ENCODE data around the gene ALKBH2.
"Not testable (repeated sequence)": the region's sequence is repeated elsewhere in the genome, so short reads cannot be mapped to it uniquely, and the experiment has no call there.

ALKBH2 gene

GRCh38 chr12:109065154-109065852 lies 28.0 kb downstream of the ALKBH2 start:
- no peak for DNase-seq

- no peak for DNase-seq
Measured at GRCh38 chr12:109064143-109064542, 29.1 kb downstream of the ALKBH2 start.

- no peak for DNase-seq
Measured at GRCh38 chr12:109058773-109059172, 34.5 kb downstream of the ALKBH2 start.

GRCh38 chr12:109057376-109057775 lies 35.9 kb downstream of the ALKBH2 start:
- DNase-seq = no peak

DNA sequence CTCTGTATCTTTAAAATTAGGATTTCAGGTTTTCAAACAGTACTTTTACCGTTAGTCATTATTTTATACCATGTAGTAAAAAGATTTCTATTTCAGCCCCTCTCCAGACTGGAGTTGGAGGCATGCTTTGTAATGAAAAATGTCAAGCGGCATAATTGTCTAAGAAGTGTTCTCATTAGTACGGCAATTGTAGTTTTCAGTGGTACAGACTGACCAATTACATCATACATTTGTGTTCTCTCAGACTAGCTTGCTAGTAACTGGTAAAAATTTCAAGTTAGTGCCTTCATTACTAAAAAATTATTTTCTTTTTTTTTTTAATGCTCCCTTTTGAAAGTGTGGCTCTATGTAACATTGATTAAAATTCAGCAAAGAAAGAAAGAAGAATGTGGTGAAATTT lies 36.4 kb downstream of the ALKBH2 start:
- DNase-seq = no peak

DNA sequence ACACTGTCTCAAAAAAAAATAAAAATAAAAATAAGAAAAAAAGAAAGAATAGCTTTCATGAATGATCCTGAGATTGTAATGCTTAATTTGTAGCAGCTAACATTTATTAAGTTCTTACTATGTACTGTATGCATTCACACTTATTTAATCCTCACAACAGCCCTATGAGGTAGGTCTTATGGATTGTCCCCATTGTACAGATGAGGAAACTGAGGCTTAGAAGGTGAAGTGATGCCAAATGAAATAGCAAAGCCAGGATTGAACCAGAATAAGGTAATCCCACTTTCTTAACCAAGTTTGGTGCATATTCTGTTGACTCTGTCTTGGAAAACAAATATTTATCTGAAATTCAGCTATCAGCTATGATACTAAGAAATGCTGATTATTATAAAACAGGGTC lies 38.8 kb downstream of the ALKBH2 start:
- DNase-seq = no peak

DNA sequence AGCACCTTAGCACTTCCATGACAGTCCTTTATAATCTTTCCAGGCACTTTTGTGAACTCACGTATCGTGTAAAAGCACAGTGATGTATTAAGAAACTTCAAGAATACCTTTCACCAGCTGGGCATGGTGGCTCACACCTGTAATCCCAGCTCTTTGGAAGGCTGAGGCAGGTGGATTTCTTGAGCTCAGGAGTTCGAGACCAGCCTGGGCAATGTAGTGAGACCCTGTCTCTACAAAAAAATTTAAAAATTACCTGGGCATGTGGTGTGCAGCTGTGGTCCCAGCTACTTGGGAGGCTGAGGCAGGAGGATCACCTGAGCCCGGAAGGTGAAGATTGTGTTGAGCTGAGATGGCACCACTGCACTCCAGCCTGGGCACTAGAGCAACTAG lies 39.2 kb downstream of the ALKBH2 start:
- not testable (repeated sequence) for DNase-seq

- DNase-seq = no peak
Measured at GRCh38 chr12:109053382-109054123, 39.7 kb downstream of the ALKBH2 start.

GRCh38 chr12:109052414-109053323 lies 40.6 kb downstream of the ALKBH2 start, which contains the start of gene USP30:
Gene USP30 (plus strand): TSS chr12:109052576. CDS start chr12:109052679, 103 bp downstream.
- peak; percentile 71 for DNase-seq

- DNase-seq = no peak
Measured at GRCh38 chr12:109052097-109052413, 41.2 kb downstream of the ALKBH2 start.

GRCh38 chr12:109049794-109050193 lies 43.5 kb downstream of the ALKBH2 start:
- not testable (repeated sequence) for DNase-seq

GRCh38 chr12:109048706-109049105 lies 44.6 kb downstream of the ALKBH2 start:
- DNase-seq = not testable (repeated sequence)

DNA sequence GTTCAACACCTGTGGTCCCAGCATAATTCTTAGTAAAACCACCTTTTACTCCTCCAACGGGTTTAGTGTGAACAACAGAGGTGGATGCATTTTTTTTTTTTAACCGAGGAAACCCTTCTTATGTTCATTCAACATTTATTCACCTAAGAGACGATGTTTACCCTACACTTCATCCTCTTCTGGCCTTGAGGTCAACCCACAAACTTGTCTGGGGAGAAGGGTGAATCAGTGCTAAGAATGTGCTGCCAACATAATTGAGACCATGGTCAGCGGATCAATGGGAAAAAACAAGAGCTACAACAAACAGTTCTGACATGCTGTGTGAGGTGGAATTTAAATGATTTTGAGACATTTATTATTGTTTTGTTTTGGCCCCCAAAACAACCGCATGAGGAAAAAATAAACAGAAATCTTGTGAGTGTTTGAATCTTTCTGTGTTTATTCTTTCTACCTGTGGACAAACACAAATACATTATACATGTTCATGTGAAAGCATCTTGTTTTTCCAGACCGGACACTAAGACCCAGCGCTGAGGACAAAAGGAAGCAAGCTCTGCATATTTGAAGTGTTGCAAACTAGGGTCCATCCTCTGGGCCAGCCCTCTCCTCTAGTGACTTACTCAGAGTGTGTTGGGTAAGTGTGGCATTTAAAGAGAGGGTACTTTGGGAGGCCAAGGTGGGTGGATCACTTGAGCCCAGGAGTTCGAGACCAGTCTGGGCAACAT lies 46.0 kb downstream of the ALKBH2 start:
- DNase-seq = no peak

DNA sequence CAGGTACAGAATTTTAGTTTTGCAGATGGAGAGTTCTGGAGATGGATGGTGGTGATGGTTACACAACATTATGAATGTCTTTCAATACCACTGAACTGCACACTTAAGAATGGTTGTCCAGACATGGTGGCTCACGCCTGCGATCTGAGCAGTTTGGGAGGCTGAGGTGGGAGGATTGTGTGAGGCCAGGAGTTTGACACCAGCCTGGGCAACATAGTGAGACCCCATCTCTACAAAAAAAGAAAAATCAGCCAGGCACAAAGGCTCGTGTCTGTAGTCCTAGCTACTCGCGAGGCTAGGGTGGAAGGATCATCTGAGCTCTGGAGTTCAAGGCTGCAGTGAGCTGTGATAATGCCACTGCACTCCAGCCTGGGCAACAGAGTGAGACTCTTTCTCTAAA lies 49.0 kb downstream of the ALKBH2 start:
- DNase-seq = no peak
